H1 (cell line): ENCODE measurements around the gene BCL6B. TPM values are rescaled to one million over a fixed set of nuclear protein-coding genes. Genes with fewer than 3 reads are reported as not detected.

Experiments used
- BCL11A ChIP-seq, 2 experiments: IDR thresholded peaks; one replicate each; pipeline ENCODE4 v1.6.1; 2011; ENCODE audit warnings: low read depth in 2 of 2, low read length in 2 of 2, mild to moderate bottlenecking in 2 of 2
- CHD1 ChIP-seq: IDR thresholded peaks from 2 replicates; pipeline ENCODE4 v1.6.1; 2012; ENCODE audit warnings: low read depth, low read length, improper control_type of control experiment
- EGR1 ChIP-seq: IDR thresholded peaks from 2 replicates; pipeline ENCODE4 v1.6.1; 2011; ENCODE audit warnings: low read depth, low read length, borderline replicate concordance
- KDM4A ChIP-seq: IDR thresholded peaks from one replicate; pipeline ENCODE4 v1.7.1; 2012; ENCODE audit warnings: low read depth, mild to moderate bottlenecking, moderate library complexity, low read length, inconsistent platforms; ENCODE audit not compliant: severe bottlenecking
- TBP ChIP-seq: IDR thresholded peaks from 2 replicates; pipeline ENCODE4 v1.6.1; 2011; ENCODE audit warnings: low read depth, low read length, improper control_type of control experiment
- polyA plus RNA-seq, 7 experiments: library from polyadenylated mRNA; depleted of rRNA in 3 of 7; stranded (reverse) in 5 of 7; unstranded in 2 of 7; fragments of >200 nt in 5 of 7; fragments of 200-250 nt in 2 of 7; gene quantifications; 1 replicate in 5 of 7; 2 replicates in 1 of 7; 4 replicates in 1 of 7; pipeline versions ENCODE4 v1.2.1 to v1.2.3, GENCODE V29; 2011 to 2013; ENCODE audit warnings: missing spikeins in 2 of 7, mixed read lengths in 2 of 7
- total RNA-seq: library from RNA; stranded (reverse); fragmentation: NEBNext Ultra II Directional; extraction: Animal tissue kit (Norgen Biotek cat#: 25700); gene quantifications from 2 replicates; pipeline ENCODE4 v1.2.1, GENCODE V29; 2021
- TF ChIP-seq, protein P1 (sequence below): IDR thresholded peaks from 2 replicates; pipeline ENCODE4 v1.6.1; 2012; ENCODE audit warnings: low read length, inconsistent platforms

Gene BCL6B
- total and polyA plus RNA-seq, 2 of the 8 experiments (the other 6 are each of a cell fraction or from before 2014, with no cell fraction given): 6.6 to 8.7 TPM

DNA sequence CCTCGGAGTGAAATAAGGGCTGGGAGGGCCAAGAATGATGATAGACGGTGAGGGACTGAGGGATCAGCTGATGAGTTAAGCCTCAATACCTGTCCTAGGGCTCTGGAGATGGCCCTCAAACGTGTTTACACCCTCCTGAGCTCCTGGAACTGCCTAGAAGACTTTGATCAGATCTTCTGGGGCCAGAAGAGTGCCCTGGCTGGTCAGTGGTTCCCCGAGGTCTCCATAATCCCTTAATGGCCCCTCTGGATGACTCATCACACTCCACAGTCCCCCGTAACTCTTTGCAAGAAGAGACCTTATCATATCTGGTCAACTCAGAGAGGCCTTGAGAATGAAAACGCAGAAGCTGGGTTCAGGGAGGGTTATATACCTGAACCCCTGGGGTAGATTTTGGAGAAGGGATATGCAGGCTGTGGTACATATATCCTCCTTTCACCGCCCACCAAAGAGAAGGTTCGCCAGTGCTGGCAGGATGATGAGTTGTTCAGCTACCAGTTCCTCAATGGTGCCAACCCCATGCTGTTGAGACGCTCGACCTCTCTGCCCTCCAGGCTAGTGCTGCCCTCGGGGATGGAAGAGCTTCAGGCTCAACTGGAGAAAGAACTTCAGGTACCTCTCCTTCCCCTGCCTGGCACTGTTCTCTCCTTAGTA, 23.9 kb upstream of the BCL6B start (continued):
- TF ChIP-seq, protein P1, sequence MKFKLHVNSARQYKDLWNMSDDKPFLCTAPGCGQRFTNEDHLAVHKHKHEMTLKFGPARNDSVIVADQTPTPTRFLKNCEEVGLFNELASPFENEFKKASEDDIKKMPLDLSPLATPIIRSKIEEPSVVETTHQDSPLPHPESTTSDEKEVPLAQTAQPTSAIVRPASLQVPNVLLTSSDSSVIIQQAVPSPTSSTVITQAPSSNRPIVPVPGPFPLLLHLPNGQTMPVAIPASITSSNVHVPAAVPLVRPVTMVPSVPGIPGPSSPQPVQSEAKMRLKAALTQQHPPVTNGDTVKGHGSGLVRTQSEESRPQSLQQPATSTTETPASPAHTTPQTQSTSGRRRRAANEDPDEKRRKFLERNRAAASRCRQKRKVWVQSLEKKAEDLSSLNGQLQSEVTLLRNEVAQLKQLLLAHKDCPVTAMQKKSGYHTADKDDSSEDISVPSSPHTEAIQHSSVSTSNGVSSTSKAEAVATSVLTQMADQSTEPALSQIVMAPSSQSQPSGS: no peak
- TF ChIP-seq TBP: no peak
- no peak for TF ChIP-seq CHD1
- TF ChIP-seq EGR1: no peak
- TF ChIP-seq KDM4A: no peak
- no peak for TF ChIP-seq BCL11A (IDR thresholded peaks at IDR 0.05; ENCODE audit: low read depth in 2 of 2, low read length in 2 of 2)
